ENCODE results near the gene COQ9. TPM values are rescaled to one million over a fixed set of nuclear protein-coding genes. Genes with fewer than 3 reads are reported as not detected.

Gene COQ9
- total RNA-seq, 1 experiment from 2014 or later, result 32.9 TPM

DNA sequence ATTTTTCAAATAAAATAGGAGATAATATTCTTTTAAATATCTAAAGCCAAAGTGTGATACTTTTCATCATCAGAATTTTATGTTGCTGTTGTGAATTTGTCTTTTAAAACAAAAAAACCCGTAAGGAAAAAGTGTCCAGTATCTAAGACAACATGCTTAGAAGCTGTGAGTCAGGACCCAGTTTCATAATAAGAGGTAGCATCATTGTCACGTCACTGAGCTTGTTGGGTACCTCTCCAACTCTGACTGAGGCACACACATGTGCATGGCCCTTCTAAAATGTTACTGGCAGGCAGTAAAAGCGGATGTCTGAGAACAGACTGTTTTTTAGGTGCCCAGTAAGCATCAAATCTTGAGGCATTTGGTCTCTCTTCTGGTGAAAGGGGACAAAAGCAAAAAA lies 2.6 kb upstream of the COQ9 start:
- Histone ChIP-seq H3T11ph (ENCODE audit: low read length) (no peak overlapping the region), H3K23me2 (ENCODE audit: insufficient read length, low read depth, low read length, poor library complexity, severe bottlenecking) (peaks cover 10% of the 10 kb centered on the region), H3K18ac (ENCODE audit: insufficient read length, low read depth, low read length) (no peak overlapping the region), H2BK12ac (ENCODE audit: insufficient read length, low read depth, low read length) (no peak overlapping the region), H3K9ac (ENCODE audit: extremely low read depth, insufficient read length, low read length) (no peak overlapping the region), H3K27me3 (ENCODE audit: insufficient read depth, low read length) (no peaks in the 10 kb centered on the region), H4K91ac (ENCODE audit: insufficient read length, low read depth, low read length) (no peak overlapping the region), H2BK5ac (ENCODE audit: insufficient read length, low read length) (no peak overlapping the region), H3K9me3 (ENCODE audit: control insufficient read depth, low read depth, low read length) (no peaks in the 10 kb centered on the region), H2AFZ (ENCODE audit: low read length) (no peak overlapping the region), H3K56ac (ENCODE audit: insufficient read length, low read depth, low read length) (no peak overlapping the region), H3K4ac (ENCODE audit: low read depth, low read length) (no peak overlapping the region), H3K14ac (ENCODE audit: insufficient read depth, low read length) (no peak overlapping the region), H3K79me1 (ENCODE audit: insufficient read depth, low read depth, low read length, poor library complexity, severe bottlenecking) (peaks cover 5% of the 10 kb centered on the region), H3K27ac (ENCODE audit: insufficient read length, low read depth, low read length) (no peak overlapping the region), H4K8ac (replicated peaks; ENCODE audit: insufficient read length, low read depth, low read length) (no peak overlapping the region), H3K23ac (ENCODE audit: insufficient read length, low read depth, low read length) (no peak overlapping the region), H4K5ac (ENCODE audit: insufficient read length, low read depth, low read length) (no peak overlapping the region), H2BK15ac (ENCODE audit: low read depth, low read length) (no peak overlapping the region), H3K4me1 (ENCODE audit: insufficient read depth, low read length) (no peaks in the 10 kb centered on the region), H3K4me2 (ENCODE audit: insufficient read depth, insufficient read length, low read length) (no peak overlapping the region), H2AK5ac (ENCODE audit: insufficient read length, low read length) (no peak overlapping the region), H2BK120ac (ENCODE audit: low read depth, low read length, poor library complexity, severe bottlenecking) (no peak overlapping the region), H4K20me1 (ENCODE audit: control insufficient read depth, insufficient read depth, insufficient read length) (no peaks in the 10 kb centered on the region), H3K79me2 (ENCODE audit: insufficient read depth, low read length) (peaks cover 2% of the 10 kb centered on the region; the same call in 1 of the 2 replicates), H2BK20ac (ENCODE audit: low read depth, low read length, poor library complexity, severe bottlenecking) (no peak overlapping the region)
- peaks cover 20 to 26% (median 26%) of the 10 kb centered on the region in 3 experiments for H3K36me3 Mint-ChIP-seq (ENCODE audit: insufficient read depth in 1 of 3, low read depth in 3 of 3)
- no peak overlapping the region for H3K27ac Mint-ChIP-seq
- H3K27me3 Mint-ChIP-seq (ENCODE audit: low read depth), result no peaks in the 10 kb centered on the region
- peaks cover 7 to 15% of the 10 kb centered on the region in 2 experiments for H3K4me1 Mint-ChIP-seq
- no peak for DNase-seq
- no CpG with 5 or more reads among the region's 3 CpGs for WGBS (ENCODE audit: extremely low coverage, insufficient read length, low lambda C conversion rate)
- no peak overlapping the region for H3K4me3 Mint-ChIP-seq
- TF ChIP-seq, protein P1, sequence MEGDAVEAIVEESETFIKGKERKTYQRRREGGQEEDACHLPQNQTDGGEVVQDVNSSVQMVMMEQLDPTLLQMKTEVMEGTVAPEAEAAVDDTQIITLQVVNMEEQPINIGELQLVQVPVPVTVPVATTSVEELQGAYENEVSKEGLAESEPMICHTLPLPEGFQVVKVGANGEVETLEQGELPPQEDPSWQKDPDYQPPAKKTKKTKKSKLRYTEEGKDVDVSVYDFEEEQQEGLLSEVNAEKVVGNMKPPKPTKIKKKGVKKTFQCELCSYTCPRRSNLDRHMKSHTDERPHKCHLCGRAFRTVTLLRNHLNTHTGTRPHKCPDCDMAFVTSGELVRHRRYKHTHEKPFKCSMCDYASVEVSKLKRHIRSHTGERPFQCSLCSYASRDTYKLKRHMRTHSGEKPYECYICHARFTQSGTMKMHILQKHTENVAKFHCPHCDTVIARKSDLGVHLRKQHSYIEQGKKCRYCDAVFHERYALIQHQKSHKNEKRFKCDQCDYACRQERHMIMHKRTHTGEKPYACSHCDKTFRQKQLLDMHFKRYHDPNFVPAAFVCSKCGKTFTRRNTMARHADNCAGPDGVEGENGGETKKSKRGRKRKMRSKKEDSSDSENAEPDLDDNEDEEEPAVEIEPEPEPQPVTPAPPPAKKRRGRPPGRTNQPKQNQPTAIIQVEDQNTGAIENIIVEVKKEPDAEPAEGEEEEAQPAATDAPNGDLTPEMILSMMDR (conservative IDR thresholded peaks at IDR 0.05), result no peak
- H3K9me3 Mint-ChIP-seq, result peaks cover 12 to 16% of the 10 kb centered on the region in 2 experiments; a peak in 4 of 5 replicates

All from H9 (cell line).